Stimulated activated CD8-positive, alpha-beta memory T cell treated with anti-CD3 and anti-CD28 coated beads, Interleukin-12 subunit alpha, Interleukin-12 subunit beta, amount 100 ng/mL, for 4 hours (primary cell): Measurements from ENCODE around the gene PRSS56.
"Not testable (repeated sequence)": the region's sequence is repeated elsewhere in the genome, so short reads cannot be mapped to it uniquely, and the experiment has no call there.

Source experiments
- DNase-seq: peaks from one replicate; pipeline ENCODE4 v3.0.0-alpha.2; 2020; ENCODE audit warnings: low read depth

PRSS56 gene

DNA sequence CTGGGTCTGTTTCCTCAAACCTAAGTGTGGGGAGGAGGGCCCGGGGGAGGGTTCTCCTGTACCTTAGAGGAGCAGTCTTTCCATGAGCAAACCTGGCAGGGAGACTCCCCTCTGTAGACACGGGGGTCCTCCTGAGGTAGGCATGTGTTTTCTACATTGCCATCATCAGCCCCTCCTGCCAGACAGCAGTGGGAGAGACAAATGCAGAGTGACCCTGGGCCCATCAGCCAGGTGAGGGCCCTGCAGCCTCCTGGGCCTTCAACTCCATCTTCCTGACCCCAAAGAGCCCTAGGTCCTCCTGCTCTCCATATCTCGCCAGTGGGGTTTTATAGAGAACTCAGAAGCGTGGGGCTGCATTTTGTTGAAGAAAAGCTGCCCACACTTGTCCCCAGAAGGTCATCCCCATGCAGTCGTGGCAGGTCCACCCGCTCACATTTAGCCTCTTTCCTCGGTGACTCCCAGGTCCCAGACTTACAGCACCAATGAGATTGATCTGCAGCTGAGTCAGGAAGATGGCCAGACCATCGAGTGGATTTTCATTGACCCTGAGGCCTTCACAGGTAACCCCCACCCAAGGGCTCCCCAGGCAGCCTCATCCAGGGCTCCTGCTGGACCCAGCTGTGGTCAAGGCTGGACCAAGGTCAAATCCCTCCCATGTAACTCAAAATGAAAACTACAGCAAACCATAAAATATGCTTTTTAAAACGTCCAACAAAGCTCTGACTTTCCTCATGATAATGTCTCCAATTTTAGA is 21.9 kb downstream of the PRSS56 start:
- no peak for DNase-seq

DNA sequence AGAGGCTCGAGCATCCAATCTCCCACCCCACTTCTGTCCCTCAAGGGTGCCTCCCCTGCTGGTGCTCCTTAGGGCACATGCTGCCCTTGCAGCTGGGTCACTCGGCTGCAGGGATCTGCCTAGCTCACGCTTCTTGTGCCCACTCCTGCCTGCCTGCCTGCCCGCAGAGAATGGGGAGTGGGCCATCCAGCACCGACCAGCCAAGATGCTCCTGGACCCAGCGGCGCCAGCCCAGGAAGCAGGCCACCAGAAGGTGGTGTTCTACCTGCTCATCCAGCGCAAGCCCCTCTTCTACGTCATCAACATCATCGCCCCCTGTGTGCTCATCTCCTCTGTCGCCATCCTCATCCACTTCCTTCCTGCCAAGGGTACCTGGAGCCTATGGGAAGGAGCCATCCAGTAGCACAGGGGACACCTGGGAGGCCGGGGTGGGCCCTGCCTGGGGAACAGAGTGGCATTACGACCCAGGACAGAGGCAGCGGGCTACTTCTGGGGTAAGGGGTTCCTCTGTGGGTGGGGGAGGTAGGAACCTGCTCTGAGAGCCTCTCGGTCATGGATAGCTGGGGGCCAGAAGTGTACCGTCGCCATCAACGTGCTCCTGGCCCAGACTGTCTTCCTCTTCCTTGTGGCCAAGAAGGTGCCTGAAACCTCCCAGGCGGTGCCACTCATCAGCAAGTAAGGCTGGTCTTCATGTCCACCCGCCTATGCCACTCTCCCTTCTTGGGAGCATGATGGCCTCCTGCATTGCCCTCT is 22.7 kb downstream of the PRSS56 start:
- DNase-seq = no peak

DNA sequence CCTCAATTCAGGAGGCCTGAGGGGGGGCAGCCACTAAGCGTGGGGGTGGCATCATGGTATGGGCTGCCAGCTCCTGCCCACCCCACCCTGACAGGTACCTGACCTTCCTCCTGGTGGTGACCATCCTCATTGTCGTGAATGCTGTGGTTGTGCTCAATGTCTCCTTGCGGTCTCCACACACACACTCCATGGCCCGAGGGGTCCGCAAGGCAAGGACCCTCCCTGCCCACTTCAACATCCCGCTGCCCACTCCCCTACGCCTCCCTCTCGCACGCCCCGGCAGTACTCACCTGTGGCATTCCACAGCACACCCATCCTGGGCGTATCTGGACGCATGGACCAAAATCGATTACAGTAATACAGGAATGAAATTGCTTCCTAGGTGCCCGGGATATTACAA is 23.3 kb downstream of the PRSS56 start:
- DNase-seq = no peak

DNA sequence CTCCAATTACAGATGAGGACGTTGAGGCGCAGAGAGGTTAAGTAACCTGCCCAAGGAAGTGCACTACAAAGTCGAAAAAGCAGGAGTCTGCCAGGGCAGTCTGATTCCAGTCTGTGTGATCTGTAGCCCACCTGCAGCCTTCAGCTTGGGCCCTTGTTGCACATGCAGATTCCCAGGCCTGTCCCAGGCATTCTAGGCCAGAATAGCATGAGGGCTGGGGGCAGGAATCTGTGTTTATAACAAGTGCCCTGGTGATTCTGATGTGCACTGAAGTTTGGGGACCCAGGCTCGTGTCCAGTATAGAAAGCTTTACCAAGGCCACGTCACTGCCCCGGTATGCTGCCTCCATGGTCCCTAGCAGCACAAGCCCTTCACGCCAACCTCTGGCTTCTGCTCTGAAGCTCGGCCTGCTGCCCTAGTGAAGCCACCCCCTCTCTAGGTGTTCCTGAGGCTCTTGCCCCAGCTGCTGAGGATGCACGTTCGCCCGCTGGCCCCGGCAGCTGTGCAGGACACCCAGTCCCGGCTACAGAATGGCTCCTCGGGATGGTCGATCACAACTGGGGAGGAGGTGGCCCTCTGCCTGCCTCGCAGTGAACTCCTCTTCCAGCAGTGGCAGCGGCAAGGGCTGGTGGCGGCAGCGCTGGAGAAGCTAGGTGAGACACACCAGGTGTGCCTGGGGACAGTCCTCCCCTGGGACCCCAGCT is 23.9 kb downstream of the PRSS56 start:
- no peak for DNase-seq

DNA sequence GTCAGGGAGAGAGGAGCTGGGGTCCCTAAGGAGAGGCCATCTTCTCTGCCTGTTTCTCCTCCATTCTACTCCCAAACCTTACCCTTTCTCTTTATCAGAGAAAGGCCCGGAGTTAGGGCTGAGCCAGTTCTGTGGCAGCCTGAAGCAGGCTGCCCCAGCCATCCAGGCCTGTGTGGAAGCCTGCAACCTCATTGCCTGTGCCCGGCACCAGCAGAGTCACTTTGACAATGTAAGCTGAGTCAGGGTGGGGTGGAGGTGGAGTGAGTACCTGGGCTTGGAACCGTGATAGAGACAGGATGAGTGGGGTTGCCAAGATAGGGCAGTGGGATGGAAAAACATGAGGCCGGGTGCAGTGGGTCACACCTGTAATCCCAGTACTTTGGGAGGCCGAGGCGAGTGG is 24.5 kb downstream of the PRSS56 start:
- no peak for DNase-seq

DNA sequence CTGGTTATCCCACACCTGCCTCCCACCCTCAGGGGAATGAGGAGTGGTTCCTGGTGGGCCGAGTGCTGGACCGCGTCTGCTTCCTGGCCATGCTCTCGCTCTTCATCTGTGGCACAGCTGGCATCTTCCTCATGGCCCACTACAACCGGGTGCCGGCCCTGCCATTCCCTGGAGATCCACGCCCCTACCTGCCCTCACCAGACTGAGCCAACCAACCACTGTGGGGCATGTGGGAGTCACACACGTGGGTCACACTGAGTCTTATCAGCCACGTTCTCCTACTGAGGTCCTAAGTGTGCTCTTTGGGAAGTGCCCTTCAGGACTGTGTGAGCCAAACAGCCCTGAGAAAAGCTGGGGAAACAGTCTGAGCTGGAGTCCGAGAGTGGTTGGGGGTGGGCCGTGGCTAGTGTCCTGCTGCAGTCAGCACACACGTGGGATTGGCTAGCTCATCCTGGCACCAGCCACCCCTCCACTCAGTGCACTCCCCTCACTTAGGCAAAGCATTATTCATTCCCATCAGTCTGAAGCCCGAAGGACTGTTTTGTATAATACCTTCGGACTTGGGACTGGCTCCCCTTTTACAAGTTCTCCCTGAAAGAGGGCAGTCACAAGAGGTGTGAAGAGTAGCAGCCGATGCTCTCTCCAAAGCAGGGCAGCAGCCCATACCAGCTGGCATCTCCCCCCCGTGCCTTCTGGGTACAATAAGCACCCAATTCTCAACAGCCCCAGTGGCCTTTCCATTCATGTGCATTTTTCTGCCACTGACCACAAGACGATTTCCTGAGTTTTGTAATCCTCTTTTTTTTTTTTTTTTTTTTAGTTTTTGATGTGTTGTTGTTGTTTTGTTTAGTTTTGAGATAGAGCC is 25.6 kb downstream of the PRSS56 start:
- no peak for DNase-seq

DNA sequence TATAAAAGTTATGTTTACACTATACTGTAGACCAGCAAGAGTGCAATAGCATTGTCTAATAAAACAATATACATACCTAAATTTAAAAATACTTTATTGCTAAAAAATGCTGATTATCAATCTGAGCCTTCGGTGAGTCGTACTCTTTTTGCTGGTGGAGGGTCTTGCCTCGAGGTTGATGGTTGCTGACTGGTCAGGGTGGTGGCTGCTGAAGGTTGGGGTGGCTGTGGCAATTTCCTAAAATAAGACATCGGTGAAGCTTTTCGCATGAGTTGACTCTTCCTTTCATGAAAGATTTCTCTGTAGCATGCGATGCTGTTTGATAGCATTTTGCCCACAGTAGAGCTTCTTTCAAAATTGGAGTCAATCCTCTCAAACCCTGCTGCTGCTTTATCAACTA is 27.8 kb downstream of the PRSS56 start:
- DNase-seq = no peak

DNA sequence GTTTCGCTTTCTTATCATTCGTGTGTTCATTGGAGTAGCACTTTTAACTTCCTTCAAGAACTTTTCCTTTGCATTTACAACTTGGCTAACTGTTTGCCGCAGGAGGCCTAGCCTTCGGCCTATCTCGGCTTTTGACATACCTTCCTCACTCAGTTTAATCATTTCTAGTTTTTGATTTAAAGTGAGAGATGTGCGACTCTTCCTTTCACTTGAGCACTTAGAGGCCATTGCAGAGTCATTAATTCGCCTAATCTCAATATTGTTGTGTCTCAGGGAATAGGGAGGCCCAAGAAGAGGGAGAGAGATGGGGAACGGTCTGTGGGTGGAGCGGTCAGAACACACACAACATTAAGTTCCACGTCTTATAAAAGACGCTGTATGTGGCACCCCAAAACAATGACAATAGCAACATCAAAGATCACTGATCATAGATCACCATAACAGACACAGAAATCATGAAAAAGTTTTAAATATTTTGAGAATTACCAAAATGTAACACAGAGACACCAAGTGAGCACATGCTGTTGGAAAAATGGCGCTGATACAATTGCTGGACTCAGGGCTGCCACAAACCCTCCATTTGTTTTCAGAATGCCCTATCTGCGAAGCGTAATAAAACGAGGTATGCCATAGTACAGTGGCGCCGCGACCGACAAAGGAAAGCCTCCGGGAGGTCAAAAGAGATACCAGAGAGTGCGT is 29.6 kb downstream of the PRSS56 start:
- DNase-seq = no peak

DNA sequence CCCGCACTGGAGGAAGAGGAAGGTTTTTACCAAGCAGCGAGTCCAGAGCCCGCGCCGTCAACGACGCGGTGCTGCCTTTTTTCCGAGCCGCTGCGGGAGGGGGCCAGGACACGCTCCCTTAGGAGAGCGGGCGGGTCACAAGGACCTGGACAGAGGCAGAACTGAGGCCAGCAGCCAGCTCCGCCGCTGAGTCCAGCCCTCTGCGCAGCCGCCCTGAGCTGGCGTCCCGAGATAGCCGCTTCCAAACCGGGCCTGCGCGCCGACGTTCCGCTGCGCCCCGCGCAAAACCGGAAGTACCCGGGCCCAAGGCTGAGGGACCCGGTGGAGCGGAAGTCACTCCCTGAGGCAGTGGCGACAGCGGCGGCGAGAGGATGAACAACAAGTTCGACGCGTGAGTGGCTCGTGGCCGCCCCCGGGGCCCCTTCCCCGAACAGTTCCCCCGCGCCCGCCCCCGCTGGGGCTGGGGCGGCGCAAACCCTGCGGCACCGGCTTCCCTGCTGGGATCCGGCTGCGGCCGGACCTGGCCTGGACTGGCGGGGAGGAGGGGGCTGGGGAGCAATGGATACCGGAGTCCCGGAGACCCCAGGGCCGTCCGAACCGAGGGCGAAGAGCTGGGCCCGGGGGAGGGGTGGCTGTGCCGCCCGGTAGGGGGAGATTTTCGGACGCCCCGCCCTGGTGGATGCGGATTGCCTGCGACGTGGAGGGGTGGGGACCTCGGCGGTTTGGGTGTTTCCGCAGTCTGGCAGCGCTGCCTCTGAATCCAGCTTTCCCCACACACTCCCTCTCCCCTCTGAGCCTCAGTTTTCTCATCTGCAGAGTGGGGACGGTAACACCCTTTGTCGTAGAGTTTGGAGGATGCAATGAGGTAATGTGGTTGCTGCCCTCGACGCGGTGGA is 30.4 kb downstream of the PRSS56 start, which contains the start of the genes EIF4E2 and TIGD1:
TSS of gene EIF4E2 (plus strand) at position 336 of the 896 bp plus-strand sequence. CDS start at position 372, 36 bp downstream.
TSS of gene TIGD1 (minus strand) at position 204 of the 896 bp plus-strand sequence. CDS start 675 bp downstream, outside the sequence.
- peak; percentile 85 for DNase-seq

DNA sequence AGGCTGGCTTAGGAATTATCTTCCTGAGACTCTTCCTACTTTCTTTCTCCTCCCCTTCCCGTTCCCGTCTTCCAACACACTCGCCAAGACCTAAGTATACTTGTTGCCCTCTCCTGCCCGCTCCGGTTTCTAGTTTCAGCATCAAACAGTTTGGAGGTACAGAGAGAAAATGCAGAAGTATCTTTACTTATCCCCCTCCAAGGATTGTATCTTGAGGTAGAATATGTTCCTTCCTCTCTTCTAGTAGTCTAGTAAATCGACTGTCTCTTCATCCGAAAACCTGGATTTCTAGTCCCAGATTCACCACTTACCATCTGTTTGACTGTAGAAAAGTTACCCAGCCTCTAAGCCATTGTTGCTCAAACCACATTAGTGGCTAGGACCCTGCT is 31.1 kb downstream of the PRSS56 start:
- DNase-seq = no peak

DNA sequence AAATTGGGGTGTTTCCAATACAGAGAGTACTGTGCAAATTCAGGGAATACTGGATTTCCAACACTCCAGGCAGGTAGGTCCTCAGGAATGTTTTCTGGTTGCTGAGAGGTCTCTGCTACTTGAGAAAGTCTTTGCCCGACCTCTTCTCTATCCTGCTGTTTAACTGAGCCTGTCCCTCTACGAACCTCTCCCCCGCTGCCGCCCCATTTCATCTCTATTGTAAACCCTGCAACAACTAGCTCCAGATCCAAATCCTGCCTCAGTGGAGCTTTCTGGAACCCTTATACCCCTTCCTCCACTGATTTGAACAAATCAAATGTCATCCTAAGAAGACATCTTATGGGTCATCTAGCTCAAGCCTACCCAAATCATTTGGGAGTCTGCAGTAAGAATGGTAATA is 31.6 kb downstream of the PRSS56 start:
- DNase-seq = no peak

DNA sequence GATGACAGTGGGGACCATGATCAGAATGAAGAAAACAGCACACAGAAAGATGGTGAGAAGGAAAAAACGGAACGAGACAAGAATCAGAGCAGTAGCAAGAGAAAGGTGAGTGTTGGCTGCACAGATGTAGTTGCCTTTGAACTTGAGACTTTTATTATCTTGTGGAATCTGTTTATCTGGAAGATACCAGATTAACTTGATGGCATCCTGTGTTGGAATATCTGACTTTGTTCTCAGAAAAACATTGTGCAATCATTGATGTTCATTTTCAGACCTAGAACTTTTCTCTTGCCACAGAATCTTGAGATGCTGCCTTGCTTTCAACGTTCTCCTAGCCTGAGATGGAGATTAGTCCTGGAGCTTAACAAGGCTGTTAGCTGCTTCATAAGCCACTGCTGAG is 36.2 kb downstream of the PRSS56 start:
- DNase-seq = no peak

DNA sequence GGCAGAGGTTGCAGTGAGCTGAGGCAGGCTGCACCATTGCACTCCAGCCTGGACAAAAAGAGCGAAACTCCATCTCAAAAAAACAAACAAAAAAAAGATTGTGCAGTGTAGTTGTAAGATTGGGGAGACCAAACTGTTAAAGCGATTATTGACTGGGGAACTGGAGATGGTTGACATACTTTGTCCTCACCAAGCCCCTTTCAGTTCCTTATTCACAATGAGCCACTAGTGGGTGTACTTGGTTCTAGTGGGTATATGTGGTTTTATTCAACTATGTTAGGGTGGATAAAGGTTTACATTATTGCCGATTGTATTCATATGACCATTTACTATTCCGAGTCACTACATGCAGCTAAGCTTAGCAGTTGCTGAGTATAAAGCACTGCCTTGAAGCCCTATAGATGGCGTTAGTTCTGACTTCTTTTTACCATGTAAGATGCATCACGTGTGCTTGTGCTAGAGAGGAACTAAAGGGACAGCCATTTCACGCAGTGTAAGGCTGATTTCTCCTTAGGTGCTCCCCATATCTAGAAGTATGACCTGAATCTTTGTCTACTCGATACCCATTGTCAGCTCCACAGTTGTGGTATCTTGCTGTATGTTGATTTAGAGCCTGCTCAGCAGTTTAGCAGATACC is 42.4 kb downstream of the PRSS56 start:
- no peak for DNase-seq

DNA sequence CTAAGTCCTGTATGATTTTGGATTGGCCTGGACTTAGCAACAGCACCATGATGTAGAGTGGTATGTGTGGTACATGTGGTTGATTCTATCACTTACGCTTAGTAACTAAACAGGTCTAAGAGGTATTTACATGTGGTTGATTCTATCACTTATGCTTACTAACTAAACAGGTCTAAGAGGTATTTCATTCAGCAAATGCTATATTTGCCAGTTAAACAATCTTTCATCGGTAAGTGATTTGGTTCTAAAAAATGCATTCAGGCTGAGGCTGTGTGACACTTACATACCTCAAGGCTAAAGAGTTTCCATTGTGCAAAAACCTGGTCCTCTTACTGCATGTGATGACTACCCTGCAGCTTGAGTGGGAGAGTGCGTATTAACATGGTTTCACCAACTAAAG is 43.4 kb downstream of the PRSS56 start:
- DNase-seq = no peak

DNA sequence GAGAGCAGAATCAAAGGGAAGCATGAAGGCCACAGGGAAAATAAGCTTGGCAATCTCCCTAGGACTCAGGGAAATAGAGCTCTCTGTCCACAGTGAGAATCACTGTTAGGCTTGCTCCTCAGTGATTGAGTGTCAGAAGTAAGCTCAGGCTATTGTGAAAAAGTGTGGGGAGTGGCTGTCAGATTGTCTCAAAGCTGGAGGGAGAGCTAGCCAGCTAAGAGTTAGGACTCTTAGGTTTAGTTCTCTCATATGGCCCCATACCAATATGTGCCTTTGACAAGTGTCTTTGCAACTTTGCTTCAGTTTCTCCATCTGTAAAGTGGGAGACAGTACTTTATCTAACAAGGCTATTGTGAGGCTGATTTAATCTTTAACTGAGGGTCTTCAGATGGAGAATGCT is 47.5 kb downstream of the PRSS56 start:
- DNase-seq = no peak

DNA sequence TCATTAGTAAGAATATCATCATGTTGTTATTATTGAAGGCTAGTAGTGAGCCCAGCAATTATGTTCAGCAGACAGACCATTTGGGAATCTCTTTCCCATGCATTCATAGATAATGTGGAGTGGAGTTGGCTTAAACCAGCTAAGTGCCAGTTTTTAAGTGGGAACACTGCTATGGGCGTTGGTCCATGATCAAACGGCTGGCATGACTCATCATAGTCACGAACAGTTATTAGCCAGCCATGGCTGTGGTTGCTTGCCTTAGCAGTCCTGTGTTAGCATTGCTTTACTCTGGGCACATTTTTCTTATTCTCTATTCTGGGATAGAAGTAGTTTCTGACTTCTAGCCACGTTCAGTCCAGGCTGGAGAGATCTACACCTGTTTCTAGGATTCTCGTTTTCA is 48.0 kb downstream of the PRSS56 start:
- no peak for DNase-seq

DNA sequence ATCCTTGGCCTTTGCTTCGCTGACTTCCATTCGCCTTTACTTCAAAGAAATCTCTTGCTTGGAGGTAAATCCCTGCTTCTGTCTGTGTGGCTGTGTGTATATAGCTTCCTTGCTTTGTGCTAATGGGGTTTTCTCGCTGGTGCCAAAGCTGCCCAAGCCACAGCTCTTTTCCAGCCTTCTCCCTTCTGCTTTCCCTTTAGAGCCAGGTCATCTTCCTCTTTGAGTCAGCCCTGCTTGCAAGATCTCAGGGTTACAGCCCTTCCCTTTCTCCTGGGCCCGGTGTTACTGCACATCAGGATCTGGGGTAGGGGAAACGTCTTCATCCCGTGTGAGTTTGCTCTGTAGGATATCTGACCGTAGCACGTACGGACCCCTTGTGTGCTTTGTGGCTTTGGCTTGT is 49.4 kb downstream of the PRSS56 start:
- no peak for DNase-seq

DNA sequence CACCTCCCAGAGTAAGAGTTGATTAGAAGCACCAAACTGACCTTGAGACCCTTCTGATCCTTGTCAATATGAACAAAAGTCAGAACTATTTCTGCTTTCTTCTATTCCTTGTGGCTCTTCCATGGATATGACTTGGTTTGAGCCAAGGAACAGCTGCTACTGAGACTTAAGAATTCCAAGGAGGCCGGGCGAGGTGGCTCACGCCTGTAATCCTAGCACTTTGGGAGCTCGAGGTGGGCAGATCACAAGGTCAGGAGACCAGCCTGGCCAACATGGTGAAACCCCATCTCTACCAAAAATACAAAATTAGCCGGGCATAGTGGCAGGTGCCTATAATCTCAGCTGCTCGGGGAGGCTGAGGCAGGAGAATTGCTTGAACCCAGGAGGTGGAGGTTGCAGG is 50.3 kb downstream of the PRSS56 start:
- not testable (repeated sequence) for DNase-seq

DNA sequence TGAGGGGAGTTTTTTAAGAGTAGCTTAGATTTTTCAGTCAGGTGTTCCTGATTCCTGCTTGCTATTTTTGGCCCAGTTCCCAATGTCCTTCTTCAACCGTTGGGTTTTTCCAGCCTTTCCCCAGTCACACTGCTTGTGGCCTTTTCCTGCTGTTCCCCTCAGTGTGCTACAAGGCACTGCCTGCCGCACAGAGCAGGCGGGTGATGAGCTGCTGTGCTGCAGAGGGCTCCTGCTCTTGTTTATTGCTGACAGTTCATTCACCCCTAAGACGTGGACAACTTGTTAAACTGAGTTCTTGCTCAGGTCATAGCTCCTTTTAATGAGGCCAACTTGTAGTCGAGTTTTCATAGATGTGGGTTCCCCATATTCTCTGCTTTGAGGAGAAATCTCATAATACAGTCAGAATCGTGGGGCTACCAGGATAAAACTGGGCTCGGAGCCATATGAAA is 50.9 kb downstream of the PRSS56 start:
- no peak for DNase-seq

DNA sequence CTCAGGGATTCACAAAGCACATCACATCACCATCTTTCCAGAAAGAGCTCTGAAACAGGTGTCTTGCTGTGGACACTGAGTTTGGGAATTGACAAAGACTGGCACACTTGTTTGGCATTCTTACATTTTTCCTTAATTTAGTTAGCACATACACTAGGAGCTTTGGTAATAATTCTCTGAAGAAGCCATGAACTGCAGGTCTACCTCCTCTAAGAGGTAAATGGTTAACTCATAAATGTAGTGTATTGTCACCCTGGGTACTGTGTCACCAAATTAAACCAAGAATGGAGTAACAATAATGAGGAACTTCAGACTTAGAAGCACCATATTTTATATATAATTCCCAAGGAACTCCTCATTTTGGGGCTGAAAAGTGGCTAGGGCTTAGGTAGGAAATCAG is 52.9 kb downstream of the PRSS56 start:
- DNase-seq = no peak
